GM18873 (cell line): Measurements from ENCODE around the gene MAP3K19.
"Not testable (repeated sequence)": the region's sequence is repeated elsewhere in the genome, so short reads cannot be mapped to it uniquely, and the experiment has no call there.

Source experiments
- ATAC-seq: cut with Tn5 transposase; IDR thresholded peaks from one replicate; pipeline ENCODE4 v1.9.1; 2021; ENCODE audit warnings: mild to moderate bottlenecking, moderate library complexity, moderate number of reproducible peaks; ENCODE audit not compliant: unreplicated experiment, low FRiP score

The MAP3K19 gene, protein sequence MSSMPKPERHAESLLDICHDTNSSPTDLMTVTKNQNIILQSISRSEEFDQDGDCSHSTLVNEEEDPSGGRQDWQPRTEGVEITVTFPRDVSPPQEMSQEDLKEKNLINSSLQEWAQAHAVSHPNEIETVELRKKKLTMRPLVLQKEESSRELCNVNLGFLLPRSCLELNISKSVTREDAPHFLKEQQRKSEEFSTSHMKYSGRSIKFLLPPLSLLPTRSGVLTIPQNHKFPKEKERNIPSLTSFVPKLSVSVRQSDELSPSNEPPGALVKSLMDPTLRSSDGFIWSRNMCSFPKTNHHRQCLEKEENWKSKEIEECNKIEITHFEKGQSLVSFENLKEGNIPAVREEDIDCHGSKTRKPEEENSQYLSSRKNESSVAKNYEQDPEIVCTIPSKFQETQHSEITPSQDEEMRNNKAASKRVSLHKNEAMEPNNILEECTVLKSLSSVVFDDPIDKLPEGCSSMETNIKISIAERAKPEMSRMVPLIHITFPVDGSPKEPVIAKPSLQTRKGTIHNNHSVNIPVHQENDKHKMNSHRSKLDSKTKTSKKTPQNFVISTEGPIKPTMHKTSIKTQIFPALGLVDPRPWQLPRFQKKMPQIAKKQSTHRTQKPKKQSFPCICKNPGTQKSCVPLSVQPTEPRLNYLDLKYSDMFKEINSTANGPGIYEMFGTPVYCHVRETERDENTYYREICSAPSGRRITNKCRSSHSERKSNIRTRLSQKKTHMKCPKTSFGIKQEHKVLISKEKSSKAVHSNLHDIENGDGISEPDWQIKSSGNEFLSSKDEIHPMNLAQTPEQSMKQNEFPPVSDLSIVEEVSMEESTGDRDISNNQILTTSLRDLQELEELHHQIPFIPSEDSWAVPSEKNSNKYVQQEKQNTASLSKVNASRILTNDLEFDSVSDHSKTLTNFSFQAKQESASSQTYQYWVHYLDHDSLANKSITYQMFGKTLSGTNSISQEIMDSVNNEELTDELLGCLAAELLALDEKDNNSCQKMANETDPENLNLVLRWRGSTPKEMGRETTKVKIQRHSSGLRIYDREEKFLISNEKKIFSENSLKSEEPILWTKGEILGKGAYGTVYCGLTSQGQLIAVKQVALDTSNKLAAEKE (N-terminal part only)

DNA sequence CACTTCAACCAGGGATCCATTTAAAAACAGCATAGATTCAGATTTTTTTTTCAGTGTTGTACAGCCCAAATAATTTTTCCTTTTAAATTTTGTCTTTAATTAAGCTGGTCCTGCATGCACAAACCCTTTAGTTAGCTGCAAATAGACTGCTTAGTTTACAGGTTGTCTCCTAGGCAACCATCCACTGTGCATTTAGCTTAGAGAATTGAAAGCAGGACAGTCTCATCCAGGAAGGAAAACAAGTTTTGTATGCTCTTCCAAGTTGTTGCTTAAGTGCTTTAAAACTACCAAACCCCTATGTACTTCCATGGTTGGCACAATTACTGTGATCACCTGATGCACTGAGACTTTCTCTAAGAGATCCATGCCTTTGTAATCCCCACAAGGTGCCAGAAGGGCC, at the start of gene MAP3K19:
Gene MAP3K19 (minus strand): TSS at position 148 of the 400 bp plus-strand sequence. CDS start 22,800 bp downstream, outside the sequence.
- ATAC-seq = no peak

DNA sequence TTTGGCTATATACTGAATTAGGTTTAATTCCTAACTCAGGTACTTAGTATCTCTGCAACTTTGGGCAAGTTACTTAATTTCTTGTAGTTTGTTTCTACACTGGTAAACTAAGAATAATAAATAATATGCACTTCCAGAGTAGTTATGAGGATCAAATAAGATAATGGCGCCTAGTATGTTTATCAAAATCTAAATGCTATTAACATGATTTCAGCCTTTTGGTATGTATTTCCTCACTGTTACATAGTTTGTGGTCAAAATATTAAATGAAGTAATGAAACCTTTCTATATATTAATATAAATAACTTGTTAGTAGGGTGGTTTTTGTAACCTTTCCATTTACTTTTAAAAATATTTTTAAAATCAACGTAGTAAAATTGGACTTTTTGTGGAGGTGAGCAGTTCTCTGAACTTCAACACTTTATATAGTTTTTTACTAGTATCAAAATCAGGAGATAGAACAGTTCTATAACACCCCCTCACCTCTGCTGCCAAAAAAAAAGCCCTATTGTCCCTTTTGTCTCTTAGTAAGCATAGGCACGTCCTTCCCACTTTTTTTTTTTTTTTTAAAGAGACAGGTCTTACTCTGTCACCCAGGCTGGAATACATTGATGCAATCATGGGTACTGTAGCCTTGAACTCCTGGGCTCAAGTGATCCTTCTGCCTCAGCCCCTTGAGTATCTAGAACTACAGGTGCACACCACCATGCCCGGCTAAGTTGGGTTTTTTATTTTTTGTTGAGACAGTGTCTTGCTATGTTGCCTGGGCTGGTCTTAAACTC, 49.6 kb upstream of the MAP3K19 start:
- ATAC-seq = no peak

DNA sequence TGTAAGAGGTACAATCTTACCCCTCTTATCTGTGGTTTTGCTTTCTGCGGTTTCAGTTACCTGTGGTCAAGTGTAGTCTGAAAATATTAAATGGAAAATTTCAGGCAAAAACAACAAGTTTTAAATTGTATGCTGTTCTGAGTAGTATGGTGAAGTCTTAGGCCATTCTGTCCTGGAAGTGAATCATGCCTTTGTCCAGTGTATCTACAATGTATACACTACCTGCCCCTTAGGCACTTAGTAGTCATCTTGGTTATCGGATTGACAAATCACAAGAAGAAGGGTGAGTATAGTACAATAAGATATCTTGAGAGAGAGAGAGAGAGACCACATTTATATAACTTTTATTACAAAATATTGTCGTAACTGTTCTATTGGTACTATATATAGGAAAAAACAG, 48.3 kb upstream of the MAP3K19 start:
- no peak for ATAC-seq

DNA sequence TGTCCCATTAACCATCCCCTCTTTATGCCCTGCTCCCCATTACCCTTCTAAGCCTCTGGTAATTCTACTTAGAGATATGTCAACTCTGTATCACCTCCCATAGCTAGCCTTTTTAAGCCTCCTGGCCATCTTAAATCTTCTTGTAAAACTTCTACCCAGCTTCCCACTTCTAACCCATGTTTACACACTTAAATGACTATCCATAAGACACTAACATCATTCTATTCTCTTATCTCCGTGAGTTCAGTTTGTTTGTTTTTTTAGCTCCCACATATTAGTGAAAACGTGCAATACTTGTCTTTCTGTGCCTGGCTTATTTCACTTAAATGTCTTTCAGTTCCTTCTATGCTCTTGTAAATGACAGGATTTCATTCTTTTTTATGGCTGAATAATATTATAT, 47.3 kb upstream of the MAP3K19 start:
- ATAC-seq = no peak

DNA sequence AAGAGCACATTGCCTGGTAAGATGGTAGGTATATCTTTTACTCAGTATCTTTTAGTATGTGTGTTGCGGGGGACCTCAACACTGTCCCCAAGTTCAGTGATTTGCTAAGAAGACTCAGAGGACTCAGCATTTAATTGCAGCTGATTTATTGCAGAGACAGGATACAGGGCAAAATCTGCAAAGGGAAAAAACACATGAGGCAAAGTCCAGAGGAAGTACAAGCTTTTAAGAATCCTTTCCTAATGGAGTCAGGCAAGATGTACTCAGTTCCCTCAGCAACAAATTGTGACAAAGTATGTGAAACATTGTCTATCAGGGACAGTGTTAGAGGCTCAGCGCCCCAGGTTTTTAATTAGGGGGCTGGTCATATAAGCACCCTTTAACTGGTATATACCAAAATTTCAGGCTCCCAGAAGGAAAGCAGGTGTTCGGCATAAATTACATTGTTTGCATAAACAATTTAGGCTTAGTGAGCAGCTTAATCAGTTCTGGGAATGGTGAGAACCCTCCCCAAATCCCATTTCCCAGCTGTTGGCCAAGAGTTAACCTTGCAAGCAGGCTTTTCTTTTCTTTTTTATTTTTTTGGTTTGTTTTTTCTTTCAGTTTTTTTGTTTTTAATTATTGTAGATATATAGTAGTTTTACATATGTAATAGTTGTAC, 46.6 kb upstream of the MAP3K19 start:
- ATAC-seq = no peak

DNA sequence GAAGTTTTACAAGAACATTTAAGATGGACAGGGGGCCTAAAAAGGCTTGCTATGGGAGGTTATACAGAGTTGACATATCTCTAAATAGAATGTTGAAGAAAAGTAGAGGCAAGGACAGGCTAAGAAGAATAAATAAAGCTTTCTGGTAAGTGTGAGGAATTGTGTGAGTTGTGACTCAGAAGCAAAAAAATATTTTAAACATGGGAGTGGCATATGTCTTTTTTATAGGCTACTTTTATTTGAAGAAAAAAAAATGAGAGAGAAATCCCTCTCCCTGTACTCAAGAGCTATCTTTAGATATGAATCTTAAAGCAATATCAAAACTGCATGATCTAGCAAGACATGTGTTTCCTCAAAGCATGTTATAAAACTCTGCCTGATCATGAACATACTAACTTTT, 45.9 kb upstream of the MAP3K19 start:
- no peak for ATAC-seq

DNA sequence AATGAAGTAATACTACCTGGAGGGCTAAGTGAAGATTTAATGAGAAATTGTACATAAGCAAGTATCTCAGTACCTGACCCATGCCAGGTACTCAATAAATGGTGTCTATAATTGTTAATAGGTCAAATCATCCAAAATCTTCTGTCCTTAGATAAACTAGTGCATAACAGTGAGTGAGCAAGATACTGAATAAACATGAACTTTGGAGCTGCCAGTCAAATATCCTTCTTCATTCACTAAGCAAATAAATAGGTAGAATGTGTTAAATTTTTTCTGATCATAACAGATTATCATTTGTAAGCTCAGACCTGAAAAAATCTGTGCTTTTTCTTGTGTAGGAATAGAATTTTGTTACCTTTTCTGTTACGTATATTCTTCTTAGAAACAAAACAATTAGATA, 44.4 kb upstream of the MAP3K19 start:
- ATAC-seq = no peak

DNA sequence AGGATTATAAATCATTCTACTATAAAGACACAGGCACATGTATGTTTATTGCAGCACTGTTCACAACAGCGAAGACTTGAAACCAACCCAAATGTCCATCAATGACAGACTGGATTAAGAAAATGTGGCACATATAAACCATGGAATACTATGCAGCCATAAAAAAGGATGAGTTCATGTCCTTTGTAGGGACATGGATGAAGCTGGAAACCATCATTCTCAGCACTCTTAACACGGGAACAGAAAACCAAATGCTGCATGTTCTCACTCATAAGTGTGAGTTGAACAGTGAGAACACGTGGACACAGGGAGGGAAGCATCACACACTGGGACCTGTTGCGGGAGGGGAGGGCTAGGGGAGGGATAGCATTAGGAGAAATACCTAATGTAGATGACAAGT, 42.4 kb upstream of the MAP3K19 start:
- not testable (repeated sequence) for ATAC-seq

DNA sequence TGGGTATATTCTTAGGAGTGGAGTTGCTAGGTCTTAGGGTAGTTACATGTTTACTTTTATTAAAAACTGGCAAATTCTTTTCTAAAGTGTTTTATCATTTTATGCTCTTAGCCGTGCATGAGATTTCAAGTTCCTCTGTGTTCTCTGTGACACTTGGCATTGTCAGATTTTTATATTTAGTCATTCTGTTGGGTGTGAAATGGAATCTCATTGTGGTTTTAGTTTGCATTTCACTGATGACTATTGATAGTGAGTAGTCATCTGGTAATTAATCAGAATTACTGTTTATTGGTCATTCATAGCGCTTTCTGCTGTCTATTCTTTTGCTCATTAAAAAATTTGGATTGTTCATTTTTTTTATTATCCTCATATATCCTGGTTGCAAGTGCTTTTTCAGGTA, 39.0 kb upstream of the MAP3K19 start:
- no peak for ATAC-seq

DNA sequence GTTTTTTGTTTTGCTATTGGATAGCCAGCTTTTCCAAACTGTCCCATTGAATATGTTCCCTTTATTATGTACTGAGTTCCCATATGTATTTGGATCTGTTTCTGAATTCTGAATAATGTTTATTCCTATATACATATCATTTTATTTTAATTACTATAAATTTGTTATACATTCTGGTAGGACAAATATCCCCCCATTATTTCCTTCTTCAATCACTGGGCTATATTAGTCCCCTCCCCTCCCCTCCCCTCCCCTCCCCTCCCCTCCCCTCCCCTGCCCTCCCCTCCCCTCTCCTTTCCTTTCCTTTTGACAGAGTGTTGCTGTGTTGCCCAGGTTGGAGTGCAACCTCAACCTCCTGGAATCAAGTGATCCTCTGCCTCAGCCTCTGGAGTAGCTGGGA, 31.2 kb upstream of the MAP3K19 start:
- ATAC-seq = no peak

DNA sequence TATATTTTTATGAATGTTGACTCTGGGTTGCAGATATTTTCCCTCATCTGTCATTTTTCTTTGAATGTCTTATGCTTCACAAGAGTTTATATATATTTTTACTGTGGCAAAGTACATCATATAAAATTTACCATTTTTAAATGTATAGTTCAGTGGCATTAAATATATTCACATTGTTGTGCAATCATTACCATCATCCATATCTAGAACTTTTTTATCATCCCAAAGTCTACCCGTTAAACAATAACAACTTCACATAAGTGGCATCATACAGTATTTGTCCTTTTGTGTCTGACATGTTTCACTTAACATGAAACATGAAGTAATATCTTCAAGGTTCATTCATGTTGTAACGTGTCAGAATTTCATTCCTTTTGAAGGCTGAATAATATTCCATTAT, 29.3 kb upstream of the MAP3K19 start:
- no peak for ATAC-seq

DNA sequence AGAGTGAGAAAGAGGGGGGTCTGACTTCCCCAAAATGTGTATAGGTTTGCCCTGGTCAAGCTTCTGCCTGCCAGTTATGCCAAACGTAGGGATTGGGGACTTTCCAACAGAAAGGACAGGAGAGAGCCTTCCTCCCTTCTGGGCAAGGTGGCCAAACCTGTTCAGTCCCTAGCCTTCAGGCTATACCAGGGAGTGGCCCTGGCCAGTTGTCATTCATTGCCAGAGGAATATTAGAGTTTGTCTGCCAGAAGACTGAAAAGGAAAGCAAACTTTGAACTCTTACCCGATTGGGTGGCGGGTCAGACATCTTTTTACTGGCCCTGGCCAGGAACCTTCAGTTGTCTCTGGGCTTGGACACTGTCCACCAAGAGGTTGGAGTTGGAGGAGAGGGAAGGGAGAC, 27.0 kb upstream of the MAP3K19 start:
- ATAC-seq = no peak

DNA sequence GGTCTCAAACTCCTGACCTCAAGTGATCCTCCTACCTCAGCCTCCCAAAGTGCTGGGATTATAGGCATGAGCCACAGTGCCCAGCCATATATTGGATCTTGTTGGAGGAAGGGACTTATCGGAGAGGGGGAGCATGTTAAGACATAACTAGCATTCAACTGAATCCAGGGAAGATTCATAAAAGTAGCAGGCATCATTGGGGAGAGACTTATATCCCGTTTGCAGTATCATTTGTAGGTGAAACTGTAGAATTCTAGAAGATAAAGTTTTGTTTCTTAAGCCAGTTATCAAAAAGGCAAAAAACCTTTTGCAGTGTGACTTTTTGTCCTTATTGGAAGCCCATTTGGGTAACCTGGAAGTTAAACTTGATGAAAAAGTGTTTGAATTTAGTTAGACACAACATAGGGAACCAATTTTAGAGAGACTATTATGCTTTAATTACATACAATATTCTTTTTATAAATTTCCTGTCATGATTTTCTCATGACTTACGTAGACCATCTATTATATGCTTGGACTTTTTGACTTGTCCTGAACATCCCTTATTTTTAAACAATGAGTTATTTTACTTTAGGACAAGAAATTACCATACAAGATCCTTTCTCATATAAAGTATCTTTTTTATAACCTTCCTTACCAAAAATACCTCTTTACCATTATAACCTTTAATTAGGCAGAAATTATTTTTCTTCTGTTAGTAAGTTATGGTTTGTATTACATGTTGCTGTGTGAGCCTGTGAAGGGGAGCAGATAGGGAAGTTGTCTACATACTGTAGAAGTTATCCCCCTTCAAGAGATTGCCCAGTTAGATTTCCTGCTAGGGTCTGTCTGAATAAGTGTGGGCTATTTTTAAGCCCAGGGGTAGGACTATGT, 25.1 kb upstream of the MAP3K19 start:
- no peak for ATAC-seq

DNA sequence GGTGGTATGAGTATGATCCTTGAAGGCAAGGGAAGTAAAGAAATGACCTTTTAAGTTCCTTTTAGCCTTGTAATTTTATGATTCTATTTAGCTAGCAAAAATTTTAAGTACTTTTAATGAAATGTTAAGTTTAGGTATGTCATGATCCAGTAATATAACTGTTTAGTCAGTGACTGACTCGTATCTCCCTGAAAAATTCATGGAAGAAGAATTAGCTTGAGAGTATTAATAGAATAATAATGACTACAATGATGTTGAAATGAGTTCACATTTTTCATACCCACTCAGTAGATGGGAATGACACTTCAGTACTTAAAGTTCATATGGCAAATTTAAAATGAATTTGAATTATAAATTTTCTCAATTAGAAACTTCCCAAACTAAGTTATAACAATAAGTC, 19.5 kb upstream of the MAP3K19 start:
- no peak for ATAC-seq

DNA sequence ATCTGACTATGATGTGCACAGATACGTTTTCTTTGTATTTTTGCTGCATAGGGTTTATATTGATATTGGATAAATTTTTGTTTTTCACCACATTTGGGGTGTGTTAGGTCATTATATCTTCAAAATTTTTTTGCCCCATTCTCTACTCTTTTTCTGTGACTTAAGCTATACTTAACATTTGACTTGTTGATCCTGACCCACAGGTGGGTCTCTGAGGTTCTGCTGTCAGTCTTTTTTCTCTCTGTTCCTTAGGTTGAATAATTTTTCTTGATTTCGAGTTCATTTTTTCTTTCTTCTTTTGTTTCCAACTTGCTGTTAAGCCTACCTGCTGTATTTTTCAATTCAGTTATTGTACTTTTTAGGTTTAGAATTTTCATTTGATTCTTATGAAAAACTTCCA, 16.9 kb upstream of the MAP3K19 start:
- no peak for ATAC-seq

DNA sequence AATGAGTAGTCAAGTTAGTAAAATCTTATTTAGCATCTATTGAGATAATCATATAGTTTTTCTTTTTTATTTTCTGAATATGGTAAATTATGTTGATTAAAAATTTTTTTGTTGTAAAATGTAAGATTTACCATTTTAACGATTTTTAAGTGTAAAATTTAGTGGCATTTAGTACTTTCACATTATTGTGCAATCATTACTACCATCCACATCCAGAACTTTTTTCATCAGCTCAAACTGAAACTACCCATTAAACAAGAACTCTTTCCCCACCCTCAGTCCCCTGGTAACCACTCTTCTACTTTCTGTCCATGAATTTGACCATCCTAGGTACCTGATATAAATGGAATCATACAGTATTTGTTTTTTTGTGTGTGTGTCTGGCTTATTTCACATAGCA, 16.0 kb upstream of the MAP3K19 start:
- ATAC-seq = no peak

DNA sequence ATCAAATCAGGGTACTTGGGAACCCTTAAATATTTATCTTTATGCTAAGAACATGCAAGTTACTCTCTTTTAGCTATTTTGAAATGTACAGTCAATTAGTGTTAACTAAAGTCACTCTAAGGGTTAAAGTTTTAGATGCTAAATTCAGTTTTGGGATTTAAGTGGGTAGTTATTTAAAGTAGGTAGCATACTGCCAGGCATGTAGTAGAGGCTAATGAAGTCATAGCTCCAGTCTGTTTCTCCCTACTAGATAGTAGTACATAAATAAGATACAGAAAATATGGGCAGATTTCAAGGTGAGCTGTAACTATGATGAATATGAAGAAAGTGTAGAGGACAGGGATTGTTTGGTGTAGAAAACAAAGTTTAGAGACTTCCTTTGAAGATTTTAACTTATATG, 12.3 kb upstream of the MAP3K19 start:
- ATAC-seq = no peak

DNA sequence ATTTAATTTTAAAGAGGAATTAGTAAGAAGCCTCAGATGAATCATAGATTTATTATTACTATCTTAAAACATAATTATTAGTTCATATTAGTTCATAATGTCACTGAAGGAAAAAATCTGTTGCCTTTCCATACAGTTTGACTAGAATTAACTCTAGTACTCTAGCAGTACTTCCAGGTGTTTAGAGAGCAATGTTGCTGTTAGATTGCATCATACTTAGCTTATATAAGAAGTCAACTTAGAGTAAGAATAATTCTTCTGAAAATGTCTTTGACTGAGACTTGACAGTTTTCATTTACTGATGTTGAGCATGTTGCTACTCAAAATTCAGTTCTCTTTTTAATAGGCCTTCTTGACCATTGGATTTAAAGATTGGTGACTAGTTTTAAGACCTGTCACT, 9.5 kb upstream of the MAP3K19 start:
- no peak for ATAC-seq

DNA sequence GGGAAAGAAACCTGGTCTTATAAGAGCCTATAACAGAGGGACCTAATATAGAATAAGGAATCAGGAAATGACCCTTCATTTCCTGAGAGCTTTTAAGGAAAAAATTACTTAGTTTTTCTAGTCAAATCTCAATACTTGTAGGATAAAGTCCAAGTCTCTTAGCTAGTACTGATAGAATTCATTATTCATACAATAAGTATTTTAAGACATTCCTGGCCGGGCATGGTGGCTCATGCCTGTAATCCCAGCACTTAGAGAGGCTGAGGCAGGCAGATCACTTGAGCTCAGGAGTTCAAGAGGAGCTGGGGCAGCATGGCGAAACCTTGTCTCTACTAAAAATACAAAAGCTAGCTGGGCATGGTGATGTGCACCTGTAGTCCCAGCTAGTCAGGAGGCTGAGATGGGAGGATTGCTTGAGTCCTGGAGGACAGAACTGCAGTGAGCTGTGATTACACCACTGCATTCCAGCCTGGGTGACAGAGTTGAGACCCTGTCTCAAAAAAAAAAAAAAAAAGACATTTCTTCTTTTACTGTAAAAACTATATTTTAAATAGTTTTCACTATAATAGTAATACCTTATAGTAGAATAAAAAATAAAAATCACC, 8.0 kb upstream of the MAP3K19 start:
- no peak for ATAC-seq
